HG03439 (cell line): Measurements from ENCODE around the gene REPS2.

Source experiments
- ATAC-seq: cut with Tn5 transposase; IDR thresholded peaks from one replicate; pipeline ENCODE4 v1.9.1; 2021; ENCODE audit warnings: mild to moderate bottlenecking, moderate library complexity; ENCODE audit not compliant: unreplicated experiment

The REPS2 gene

DNA sequence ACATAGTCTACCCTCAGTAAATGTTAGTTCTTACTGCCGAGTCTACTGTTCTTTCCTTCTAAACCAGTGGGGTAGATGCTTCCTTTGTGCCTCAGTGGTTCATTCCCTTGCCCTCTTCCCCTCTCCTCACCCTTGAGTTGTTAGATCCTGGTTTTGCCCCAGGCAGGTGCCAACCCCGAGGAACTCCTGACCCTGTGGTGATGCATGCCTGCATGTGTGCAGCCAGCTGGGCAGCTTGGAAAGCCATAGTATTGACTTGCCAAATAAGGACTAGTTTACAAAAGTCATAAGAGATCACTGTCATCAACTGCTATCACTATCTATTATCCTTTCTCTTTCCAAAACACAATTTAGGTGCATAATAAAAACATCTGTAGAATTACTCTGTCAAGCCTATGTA lies 50.9 kb downstream of the REPS2 start:
- no peak for ATAC-seq

DNA sequence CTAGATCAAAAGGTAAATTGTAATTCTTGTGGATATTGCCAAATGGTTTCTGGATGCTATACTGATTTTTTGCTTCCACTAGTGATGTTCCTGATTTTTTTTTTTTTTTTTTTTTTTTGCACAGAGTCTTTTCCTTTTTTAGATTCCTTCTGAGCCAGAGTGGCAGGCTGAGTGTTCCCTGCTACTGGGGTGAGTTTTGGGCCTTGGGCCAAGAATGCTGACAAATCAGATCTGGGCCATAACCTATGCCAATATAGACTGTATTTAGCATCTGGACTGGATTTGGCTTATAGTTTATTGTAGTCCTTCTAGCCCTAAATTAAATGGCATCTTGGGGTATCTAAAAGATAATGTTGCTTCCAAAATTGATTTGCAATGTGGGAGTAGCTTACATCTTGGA lies 52.8 kb downstream of the REPS2 start:
- ATAC-seq: no peak

DNA sequence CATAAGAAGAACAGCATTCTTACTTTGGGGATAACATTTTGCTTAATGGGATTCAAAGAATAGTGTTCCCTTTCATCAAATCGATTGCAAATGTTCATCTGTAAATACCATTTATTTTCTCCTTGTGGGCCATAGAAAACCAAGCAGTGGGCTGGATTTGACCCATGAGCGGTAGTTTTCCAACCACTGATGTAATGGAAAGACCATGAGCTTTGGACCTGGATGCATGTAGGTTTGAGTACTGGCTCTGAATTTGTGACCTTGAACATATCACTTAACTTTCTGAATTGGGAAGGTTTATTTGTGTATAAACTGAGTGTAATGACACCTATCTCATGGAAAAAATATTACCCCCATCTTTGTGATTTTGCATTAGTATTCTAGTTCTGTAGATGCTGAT lies 54.3 kb downstream of the REPS2 start:
- no peak for ATAC-seq

DNA sequence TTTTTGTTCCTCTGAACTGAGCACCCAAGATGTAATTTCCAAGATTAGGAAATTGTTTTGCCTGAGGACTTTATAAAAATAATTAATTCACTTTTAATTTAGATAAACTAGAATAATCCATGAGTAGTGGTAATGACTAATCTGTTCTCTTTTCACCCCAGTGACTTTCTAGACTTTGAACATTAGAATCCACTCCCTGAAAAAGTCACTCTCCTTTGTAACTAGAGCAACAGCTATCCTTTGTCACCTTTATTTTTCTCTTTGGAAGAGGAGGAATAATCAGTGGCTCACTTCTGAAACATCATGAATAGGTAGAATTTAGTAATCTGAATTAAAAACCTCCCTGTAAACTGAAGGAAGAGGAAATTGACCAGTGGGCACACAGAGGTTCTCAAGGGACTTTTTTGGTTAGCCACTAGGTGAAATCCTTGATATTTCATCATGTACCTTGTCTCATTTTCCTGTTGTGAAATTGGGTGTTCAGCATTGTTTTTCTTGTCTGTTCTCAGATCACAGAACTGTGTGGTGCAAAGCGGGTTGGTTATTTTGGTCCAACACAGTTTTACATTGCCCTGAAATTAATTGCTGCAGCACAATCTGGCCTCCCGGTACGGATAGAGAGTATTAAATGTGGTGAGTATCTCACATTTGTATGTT lies 59.4 kb downstream of the REPS2 start:
- ATAC-seq: no peak

DNA sequence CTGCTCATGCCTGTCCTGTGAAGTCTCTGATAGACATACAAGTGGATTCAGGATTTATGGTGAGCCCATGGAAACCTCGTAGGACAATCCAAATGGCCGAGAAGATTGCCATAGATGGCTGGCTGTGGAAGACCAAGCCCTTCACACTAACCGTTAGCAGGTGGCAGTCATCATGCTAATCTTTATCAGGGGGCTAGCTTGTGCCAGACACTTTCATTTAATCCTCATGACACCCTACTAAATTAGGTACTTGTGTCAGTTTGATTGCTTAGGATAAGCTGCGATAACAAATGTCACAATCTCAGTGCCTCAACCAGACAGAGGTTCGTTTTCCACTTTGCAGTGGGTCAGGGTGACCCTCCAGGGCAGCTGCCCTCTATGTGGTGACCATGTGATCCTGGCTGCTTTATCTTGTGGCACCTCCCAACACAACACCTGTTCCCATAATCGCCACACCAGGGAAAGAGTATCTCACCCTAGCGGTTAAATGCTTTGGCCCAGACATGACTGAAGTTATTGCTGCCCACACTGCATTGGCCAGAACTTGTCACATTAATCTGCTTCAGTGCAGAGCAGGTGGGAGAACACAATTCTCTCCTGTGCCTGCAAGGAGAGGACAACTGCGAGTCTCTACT lies 60.8 kb downstream of the REPS2 start:
- no peak for ATAC-seq

DNA sequence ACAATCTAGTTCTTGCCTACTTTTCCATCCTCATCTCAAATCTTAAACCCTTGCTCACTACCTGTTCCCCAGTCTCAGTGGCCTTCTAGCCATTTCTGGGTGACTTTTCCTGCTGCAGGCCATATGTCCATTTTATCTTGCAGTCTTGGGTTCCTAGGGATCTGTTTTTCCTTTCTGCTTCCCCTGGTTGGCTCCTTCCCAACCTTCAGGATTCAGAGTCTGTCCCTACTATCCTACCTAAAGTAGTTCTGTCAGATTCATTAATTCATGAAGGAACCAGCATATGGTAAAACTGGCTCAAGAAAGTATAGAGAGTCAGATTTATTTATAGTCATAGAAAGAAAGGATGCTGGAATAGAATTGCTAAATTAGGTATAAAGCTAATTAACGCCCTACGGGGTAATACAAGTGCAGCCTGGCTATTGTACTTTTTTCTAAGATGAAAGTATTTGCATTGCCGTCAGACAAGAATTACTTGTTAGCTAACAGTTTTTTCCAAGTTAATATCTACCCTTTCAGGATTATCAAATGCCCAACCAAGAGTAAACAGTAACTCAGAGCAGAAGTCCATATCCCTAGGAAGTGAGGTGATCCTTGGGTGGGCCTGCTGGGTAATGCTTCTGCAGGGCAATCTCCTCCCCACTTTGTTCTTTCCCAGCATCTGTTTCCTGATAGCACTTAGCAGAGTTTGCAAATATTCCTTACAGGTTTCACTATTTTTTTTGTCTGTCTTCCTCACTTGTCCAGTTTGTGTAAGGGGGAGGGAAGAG lies 63.6 kb downstream of the REPS2 start:
- no peak for ATAC-seq

DNA sequence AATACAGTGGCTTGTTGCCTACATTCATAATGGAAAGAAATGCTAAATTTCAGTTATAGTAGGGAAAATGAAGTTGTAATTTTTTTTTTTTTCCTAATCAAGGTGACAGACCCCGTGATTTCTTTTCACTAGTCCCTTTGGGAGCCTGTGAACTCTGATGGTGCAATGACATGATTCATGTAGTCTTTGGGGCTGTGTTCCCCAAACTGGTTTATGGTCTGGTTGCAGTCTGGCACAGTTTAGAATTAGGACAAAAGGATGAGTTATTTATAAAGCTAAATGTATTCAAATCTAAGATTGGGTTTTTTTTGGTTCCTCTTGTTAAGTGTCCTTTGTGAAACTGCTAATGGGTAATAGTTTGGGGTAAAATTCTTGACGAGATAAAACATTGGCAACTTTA lies 66.0 kb downstream of the REPS2 start:
- no peak for ATAC-seq

DNA sequence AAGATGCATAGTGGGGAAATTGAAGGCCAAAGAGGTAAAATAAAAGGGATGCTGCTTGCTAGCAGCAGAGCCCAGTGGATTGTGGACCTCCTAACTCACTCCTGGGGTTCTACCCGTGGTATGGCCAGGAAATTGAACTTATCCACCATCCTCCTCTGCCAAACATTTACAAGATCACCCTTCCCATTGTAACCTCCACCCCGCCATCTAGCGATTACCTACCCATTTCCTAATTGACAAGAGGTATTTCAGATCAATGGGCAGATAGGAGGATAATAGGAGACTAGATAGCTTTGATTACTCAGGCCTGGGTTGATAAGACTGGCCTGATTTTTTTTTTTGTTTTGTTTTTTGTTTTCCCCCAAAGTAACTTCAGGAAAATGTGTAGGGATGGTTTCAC lies 67.8 kb downstream of the REPS2 start:
- ATAC-seq: no peak

DNA sequence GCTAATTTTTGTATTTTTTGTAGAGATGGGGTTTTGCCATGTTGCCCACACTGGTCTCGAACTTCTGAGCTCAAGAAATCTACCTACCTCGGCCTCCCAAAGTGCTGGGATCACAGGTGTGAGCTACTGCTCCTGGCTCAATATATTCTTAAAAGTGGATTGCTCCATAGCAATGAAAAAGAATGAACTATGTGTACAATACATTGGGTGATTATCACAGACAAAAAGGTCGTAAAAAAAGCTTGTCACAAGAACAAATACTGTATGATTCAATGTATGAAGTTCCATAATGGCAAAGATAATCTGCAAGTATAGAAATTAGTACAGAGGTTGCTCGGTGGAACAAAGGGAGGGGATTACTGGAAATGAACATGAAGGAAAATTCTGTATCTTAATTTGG lies 70.7 kb downstream of the REPS2 start:
- no peak for ATAC-seq

DNA sequence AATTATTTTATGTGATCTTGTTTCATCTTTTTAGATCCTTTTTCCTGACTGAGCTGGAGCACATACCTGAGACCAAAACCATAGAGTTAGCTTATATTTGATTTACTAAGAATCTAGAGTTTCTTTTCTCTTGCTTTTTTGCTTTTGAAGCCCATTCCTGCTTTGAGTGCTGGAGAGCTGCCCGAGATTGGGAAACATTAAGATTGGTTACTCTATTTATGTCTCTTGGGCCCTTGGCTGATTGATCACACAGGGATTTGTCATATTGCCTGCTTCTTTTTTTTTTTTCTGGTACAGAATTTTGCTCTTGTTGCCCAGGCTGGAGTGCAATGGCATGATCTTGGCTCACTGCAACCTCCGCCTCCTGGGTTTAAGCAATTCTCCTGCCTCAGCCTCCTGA lies 73.9 kb downstream of the REPS2 start:
- no peak for ATAC-seq

DNA sequence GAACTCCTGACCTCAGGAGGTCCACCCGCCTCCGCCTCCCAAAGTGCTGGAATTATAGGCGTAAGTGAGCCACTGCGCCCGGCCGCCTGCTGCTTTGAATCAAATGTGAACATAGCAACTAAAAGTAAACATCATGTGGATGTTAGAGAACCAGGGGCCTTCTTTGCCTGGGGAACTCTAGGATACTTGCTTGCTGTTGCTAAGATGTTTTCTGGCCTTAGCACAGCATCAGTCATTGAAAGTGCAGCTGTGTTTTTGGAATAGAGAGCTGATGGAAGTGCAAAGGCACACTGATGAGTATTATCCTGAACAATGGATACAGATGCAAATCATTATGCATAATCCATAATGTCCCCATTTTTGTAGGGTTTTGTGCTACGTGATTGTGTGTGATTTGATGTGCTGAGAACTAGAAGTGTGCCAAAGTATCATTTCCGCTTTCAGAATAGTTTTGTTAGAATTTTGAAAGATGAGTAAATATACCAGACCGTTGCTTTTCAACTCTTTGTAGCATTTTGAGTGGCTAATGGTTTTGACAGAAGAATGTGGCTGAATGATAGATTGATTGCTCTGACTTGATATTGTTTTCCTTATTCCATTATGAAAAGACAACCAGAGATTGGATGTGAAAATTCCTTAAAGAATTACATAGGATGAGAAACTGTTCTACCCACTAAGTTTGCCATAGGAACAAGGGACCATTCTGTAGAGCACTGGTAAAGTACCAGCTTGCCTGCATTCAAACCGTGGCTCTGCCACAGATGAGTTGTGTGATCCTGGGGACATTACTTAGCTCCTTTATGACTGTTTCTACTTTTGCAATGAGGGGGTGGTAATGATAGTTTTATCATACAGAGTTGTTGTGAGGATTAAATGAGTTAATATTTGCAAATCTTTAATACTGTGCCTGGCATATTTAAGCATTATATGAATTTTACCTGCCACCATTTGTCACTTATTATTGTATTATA lies 74.7 kb downstream of the REPS2 start:
- ATAC-seq: peak; percentile 60

DNA sequence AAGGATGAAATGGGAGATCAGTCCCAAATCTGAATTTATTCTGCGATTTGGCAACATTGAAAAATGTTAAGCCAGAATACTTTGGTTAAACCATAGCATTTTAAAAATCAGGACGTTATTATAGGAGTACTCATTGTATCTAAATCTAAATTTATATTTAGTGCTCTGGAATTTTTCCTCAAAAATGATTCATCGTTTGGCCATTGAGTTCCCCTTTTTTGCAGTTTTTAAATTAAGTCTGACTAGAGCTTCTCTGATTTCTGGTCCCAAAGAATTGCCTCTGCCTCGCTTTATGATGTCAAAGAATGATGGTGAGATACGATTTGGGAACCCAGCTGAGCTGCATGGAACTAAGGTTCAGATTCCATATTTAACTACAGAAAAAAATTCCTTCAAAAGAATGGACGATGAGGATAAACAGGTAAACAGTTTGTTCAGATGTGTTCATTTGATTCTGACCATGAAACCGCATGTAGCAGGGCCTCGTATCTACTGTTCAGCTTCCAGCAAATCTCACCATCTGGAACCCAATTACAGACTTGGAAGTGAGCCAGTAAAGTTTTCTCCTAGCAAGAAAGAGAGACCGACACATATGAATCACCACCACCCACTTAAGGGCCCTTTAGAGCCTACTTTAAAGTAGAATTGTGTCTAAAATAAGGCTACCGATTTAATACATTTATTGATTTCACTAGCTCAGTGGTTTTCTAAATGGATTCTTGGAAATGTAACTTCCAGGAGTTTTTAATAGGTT lies 75.6 kb downstream of the REPS2 start:
- no peak for ATAC-seq

DNA sequence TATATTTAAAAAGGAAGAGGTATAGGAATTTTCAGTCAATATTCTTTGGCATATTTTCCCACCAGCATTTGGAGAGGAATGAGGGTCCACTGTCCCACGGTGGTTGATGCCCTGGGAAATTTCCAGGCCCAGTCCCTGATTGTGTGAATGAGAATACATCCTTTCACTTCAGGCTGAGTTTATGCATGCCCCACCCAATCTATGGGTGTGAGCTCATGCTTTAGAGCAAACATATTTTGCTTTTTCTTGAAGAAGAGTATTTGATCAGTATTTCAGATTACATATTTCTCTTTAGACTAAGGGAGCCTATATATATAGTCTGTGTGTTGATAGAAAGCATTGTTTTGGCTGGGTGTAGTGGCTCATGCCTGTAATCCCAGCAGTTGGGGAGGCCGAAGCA lies 77.2 kb downstream of the REPS2 start:
- no peak for ATAC-seq

DNA sequence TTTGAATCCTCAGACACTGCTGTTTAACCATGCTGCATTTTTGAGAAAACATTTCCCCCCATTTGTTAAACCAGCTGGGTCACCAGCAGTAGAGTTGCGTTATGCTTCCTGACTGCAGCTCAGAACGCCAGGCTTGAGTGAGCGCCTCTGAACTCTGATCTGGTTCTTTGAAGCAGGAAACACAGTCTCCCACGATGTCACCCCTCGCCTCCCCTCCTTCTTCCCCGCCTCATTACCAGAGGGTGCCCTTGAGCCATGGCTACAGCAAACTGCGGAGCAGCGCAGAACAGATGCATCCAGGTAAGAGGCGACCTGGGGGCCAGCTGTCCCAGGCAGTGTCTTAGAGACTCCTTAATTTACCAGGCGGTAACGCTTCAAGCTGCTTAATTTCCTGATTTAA lies 78.4 kb downstream of the REPS2 start:
- no peak for ATAC-seq

DNA sequence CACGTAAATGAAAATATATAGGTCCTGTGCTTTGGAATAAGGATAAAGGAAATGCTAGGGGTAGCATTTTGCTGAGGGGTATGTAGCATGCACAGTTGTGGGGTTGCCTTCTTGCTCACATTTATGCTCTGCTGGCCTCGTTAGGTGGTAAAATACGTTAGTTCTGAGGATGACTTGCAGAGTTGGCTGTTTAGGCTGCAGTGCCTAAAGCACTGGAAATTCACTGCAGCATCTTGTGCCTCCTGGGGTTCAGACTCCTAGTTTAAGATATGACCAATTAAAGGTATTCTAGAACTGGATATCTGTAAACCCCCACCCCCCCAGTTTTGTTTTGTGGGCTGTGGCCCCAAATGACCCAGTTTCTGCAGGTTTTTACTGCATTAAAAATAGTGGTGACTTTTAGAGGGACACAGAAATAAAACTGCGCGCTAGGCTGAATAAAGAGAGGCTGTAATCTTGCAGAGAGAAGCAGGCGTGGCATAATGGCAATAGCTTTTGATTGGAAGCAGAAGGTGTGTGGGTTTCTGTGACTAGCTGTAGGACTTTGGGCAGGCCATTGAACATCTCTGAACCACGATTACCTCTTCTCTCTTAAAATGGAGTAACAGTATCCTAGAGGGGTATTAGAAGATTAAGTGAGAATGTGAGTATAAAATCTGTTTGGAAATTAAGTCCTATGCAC lies 79.3 kb downstream of the REPS2 start:
- ATAC-seq: no peak

DNA sequence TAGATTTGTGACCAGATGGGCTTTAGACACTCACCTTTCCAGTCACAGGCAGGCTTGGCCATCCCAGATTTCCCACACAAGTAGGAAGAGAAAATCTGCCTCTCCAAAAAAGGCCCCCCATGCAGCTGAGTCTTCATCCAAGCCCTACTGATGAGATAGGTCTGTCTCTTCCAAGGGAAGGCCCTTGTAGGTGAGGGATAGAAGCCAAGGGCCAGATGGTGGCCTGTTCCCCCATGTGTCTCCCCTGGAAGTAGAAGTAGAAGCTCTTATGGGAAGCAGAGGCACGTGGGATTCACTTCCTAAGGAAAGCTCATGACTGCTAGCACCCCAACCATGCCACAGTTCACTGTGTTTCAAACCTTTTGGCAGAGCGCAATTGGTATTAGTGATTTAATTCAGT lies 81.5 kb downstream of the REPS2 start:
- no peak for ATAC-seq

DNA sequence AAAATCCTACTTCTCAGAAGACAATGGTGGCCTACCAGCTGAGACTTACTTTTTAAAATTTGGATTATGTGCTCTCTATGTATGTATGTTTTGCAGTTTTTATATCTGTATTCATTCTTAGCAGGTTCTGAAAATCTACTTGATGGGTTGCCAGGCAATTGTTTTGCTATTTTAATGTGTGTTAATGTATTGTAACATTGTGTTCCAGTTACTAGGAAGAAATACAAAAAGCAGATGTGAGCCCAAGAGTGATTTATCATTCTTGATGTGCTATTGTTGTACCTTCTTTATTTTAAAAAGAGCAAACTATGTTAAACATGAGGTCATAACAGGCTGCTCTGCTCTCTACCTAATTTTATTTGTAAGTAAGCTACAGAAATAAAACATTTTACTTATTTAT lies 81.9 kb downstream of the REPS2 start:
- no peak for ATAC-seq

DNA sequence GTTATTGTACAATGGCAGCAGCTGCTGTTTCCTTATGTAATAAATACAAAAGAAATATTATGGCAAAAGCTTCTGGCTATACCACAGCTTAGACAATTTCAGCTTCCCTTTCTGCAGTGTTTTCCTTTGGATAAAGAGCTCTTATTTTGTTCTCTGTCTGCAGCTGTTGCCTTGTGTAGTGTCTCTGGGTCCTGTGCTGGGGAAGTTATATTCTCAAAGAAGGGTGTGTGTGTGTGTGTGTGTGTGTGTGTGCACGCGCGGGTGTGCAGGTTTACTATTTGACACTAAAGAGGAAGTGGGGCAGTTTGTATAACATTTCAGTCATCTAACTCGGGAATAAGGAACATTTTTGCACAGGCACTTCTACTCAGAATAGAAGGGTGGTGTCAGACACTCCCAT lies 83.6 kb downstream of the REPS2 start:
- no peak for ATAC-seq

DNA sequence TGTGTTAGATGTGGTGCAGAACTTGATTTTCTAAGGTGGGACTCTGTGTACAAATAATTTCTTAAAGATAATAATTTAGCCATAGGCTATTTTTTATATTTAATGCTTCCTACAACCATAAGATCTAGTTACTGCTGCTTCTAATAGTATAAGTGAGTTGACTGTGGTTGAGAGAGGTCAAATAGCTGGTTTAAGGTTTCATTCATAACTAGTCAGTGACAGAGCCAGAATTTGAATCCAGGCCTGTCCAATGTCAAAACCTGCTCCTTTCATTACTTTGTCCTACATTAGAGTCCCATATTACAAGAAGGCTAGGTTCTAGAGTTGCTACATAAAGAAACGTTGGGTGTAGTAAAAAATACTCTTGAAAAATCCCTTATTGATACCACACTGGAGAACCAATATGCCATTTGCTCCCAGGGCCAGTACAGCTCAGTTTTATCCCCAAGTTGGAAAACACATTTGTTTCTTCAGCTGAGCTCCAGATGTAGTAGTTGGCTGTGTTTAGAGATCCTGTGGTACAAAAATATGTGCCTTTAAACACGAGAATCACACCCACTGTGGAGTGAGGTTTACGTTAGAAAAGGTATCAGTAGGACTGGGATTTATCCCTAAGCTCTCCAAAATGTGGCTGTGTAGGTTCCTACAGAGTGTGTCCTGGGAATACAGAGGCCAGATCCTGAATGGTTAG lies 84.3 kb downstream of the REPS2 start:
- ATAC-seq: no peak
